GM12878 (cell line): ENCODE data around the gene KIR2DL4. TPM values are rescaled to one million over a fixed set of nuclear protein-coding genes. Genes with fewer than 3 reads are reported as not detected.
"Not testable (repeated sequence)": the region's sequence is repeated elsewhere in the genome, so short reads cannot be mapped to it uniquely, and the experiment has no call there.

Experiments
- ATAC-seq: fragments of 200-7000 bp; cut with Tn5 transposase; 3 replicates; pipeline ENCODE4 v1.9.1; 2020; ENCODE audit warnings: mild to moderate bottlenecking, moderate library complexity
- BruUV-seq: library from RNA; stranded (reverse); fragments of 400-500 nt; replicated peaks from 2 replicates; lab custom pipeline; 2021; lab: Mats Ljungman, UMichigan
- CTCF ChIA-PET: fragments of 300-600 bp; sonication (Branson Sonifier 250); formaldehyde crosslinking; extraction: SDS; loops from one replicate; lab custom pipeline; 2021; ENCODE audit warnings: inconsistent platforms; lab: Yijun Ruan, JAX
- POLR2A ChIA-PET: fragments of 350-600 bp; formaldehyde crosslinking; extraction: SDS; loops from one replicate; lab custom pipeline; 2021; ENCODE audit warnings: inconsistent platforms; lab: Charles Lee
- RAD21 ChIA-PET: fragments of 300-600 bp; sonication (Branson Sonifier 250); formaldehyde crosslinking; loops from one replicate; lab custom pipeline; 2023; ENCODE audit warnings: antibody characterized with exemption; ENCODE audit not compliant: unreplicated experiment; lab: Charles Lee
- SMC1A ChIA-PET: fragments of 300-600 bp; sonication (Branson Sonifier 250); formaldehyde crosslinking; loops from one replicate; lab custom pipeline; 2023; ENCODE audit not compliant: unreplicated experiment, uncharacterized antibody; lab: Charles Lee
- DNase-seq: peaks from one replicate; pipeline ENCODE4 v3.0.0-alpha.2; 2011; ENCODE audit warnings: low read depth, low spot score
- FAIRE-seq: peaks from 3 replicates; lab custom pipeline; 2011; peaks lifted over from hg19 to GRCh38; lab: Jason Lieb, UNC
- H2AFZ ChIP-seq: 2 replicates; pipeline ENCODE4 v1.6.0; 2011; ENCODE audit warnings: low read depth, low read length, control low read depth; ENCODE audit not compliant: control insufficient read depth
- H3K27ac ChIP-seq: 2 replicates; pipeline ENCODE4 v1.5.1; 2011; ENCODE audit warnings: control low read depth; ENCODE audit not compliant: control insufficient read depth, insufficient read depth
- H3K27me3 ChIP-seq, 2 experiments: replicated peaks in 1 of 2; 2 replicates each; pipeline versions ENCODE4 v1.6.0 to v1.6.1; 2011; ENCODE audit warnings: low read length in 1 of 2; ENCODE audit not compliant: control insufficient read depth in 2 of 2, insufficient read depth in 2 of 2
- H3K36me3 ChIP-seq, 2 experiments: 2 replicates each; pipeline ENCODE4 v1.5.1; 2011; ENCODE audit warnings: low read length in 1 of 2; ENCODE audit not compliant: control insufficient read depth in 2 of 2, insufficient read depth in 2 of 2
- H3K4me1 ChIP-seq: 2 replicates; pipeline ENCODE4 v1.6.1; 2011; ENCODE audit warnings: mild to moderate bottlenecking, low read length, moderate library complexity, mixed read lengths; ENCODE audit not compliant: control insufficient read depth, insufficient read depth
- H3K4me2 ChIP-seq: 2 replicates; pipeline ENCODE4 v1.6.0; 2011; ENCODE audit warnings: control low read depth; ENCODE audit not compliant: control insufficient read depth, insufficient read depth
- H3K4me3 ChIP-seq: fragments of 200-600 bp; sonication (generic); 2 replicates; pipeline ENCODE4 v1.5.1; 2016
- H3K79me2 ChIP-seq: 2 replicates; pipeline ENCODE4 v1.6.0; 2011; ENCODE audit warnings: low read length; ENCODE audit not compliant: control insufficient read depth, insufficient read depth
- H3K9ac ChIP-seq: 2 replicates; pipeline ENCODE4 v1.8.0; 2011; ENCODE audit warnings: low read length, control low read depth, mixed read lengths; ENCODE audit not compliant: control insufficient read depth, insufficient read depth
- H3K9me3 ChIP-seq: replicated peaks from 3 replicates; pipeline ENCODE4 v1.5.1; 2011; ENCODE audit warnings: mild to moderate bottlenecking, low read length; ENCODE audit not compliant: control insufficient read depth, insufficient read depth
- H4K20me1 ChIP-seq: 2 replicates; pipeline ENCODE4 v1.6.0; 2011; ENCODE audit not compliant: control insufficient read depth, insufficient read depth
- WGBS: methylation state at CpG from one replicate; pipeline ENCODE4 v1.1.6; 2016; ENCODE audit warnings: low lambda C conversion rate; ENCODE audit not compliant: insufficient replicate concordance, insufficient coverage; ENCODE audit errors: missing lambda C conversion rate; 5-methylcytosine and 5-hydroxymethylcytosine counted together
- in situ Hi-C: fragments of 300-500 bp; cut with MboI; formaldehyde crosslinking; loops from 9 replicates; pipeline ENCODE4 v1.14.3; 2018; ENCODE audit warnings: mixed read lengths
- intact Hi-C: fragments of 100-400 bp; cut with micrococcal nuclease; formaldehyde crosslinking; loops from one replicate; pipeline ENCODE4 v1.14.2; 2022; ENCODE audit not compliant: unreplicated experiment
- polyA plus RNA-seq, 11 experiments: library from polyadenylated mRNA; depleted of rRNA in 4 of 11; unstranded in 6 of 11; stranded (reverse) in 5 of 11; fragments of >200 nt; fragmentation: Nextera tagmentation in 4 of 11; fragmentation: Illumina TruSeq in 1 of 11; extraction: Ambion mirVana in 4 of 11; extraction: Trizol in 1 of 11; gene quantifications; 1 replicate in 1 of 11; 2 replicates in 10 of 11; pipeline versions ENCODE4 v1.2.1 to v1.2.3, GENCODE V29; 2011 to 2016; ENCODE audit warnings: inconsistent platforms in 2 of 11, missing spikeins in 2 of 11, low read depth in 1 of 11
- total RNA-seq, 4 experiments: library from RNA; depleted of rRNA in 3 of 4; stranded (reverse); fragments of >200 nt in 3 of 4; fragmentation: Illumina TruSeq in 1 of 4; extraction: Trizol in 1 of 4; gene quantifications; 2 replicates each; pipeline versions ENCODE4 v1.2.1 to v1.2.3, GENCODE V29; 2013 to 2021

KIR2DL4 gene
- total and polyA plus RNA-seq, 10 of the 15 experiments (the other 5 are each of a cell fraction or from before 2014, with no cell fraction given) = 0.22 TPM; not detected in 9

DNA sequence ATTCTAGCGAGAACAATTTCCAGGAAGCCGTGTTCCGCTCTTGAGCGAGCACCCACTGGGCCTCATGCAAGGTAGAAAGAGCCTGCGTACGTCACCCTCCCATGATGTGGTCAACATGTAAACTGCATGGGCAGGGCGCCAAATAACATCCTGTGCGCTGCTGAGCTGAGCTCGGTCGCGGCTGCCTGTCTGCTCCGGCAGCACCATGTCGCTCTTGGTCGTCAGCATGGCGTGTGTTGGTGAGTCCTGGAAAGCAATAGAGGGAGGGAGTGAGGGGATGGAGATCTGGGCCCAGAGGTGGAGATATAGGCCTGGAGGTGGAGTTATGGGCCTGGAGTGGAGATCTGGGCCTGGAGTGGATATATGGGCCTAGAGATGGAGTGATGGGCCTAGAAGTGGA is 33.8 kb upstream of the KIR2DL4 start, which contains the start of gene KIR2DL1:
Gene KIR2DL1 (plus strand): TSS at position 148 of the 400 bp plus-strand sequence. CDS start 58 bp downstream, at position 206.
- H3K79me2 ChIP-seq, H3K9me3 ChIP-seq, H3K27me3 ChIP-seq, RAD21 ChIA-PET, H3K4me3 ChIP-seq, H3K36me3 ChIP-seq, POLR2A ChIA-PET, FAIRE-seq, H3K4me2 ChIP-seq, H3K27ac ChIP-seq, intact Hi-C loops, BruUV-seq, CTCF ChIA-PET, SMC1A ChIA-PET, DNase-seq, H3K9ac ChIP-seq, H3K4me1 ChIP-seq, ATAC-seq, H2AFZ ChIP-seq, H4K20me1 ChIP-seq: not testable (repeated sequence)
- WGBS = 72% methylated on average over 15 of the region's 15 CpGs
- in situ Hi-C loops = loop anchor here (5.0 kb wide), 1 partner anchor 78 kb away; no protein-coding TSS in a partner anchor

DNA sequence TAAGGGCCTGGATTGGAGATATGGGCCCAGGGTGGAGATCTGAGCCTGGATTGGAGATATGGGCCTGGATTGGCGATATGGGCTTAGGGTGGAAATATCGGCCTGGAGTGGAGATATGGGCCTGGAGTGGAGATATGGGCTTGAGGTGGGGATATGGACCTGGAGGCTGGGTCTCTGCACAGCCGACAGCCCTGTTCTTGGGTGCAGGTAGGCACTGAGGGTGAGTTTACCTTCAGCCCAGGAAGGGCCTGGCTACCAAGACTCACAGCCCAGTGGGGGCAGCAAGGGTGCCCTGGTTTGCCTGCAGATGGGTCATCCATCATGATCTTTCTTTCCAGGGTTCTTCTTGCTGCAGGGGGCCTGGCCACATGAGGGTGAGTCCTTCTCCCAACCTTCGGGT is 32.9 kb upstream of the KIR2DL4 start:
- not testable (repeated sequence) for BruUV-seq

DNA sequence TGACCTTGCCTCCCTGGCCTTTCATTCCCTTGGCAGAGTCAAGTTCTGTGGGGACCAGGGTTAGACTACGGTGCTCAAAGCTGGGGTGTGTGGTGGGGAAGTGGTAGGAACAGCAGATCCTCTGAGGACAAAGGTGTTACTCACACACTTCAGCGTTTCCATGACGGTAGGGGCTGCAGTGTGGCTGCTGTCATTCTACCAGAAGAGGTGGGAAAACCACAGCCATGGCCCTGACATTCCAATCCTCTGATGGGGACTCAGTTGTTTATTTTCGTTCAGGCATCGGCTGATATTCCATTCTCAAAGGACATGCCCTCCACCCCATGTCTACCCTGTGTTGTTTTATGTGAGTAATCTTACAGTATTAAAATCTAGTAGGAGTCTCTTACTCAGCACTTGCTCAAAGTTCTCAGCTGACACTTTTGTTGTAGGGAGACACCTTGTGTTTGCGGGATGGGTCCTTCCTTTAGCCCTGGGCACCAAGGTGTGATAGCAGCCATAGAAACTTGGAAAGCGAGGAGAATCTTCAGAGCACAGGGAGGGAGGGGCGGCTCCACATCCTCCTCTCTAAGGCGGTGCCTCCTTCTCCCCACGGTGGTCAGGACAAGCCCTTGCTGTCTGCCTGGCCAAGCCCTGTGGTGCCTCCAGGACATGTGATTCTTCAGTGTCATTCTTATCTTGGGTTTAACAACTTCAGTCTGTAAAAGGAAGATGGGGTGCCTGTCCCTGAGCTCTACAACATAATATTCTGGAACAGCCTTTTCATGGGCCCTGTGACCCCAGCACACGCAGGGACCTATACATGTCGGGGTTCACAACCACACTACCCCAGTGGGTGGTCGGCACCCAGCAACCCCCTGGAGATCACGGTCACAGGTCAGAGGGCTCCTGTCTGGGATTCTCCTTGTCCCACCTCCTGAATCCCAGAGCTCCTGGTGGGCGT is 32.1 kb upstream of the KIR2DL4 start:
- CTCF ChIA-PET, ATAC-seq, DNase-seq, SMC1A ChIA-PET, H3K27ac ChIP-seq, H3K4me3 ChIP-seq, POLR2A ChIA-PET, H3K4me1 ChIP-seq, H3K9ac ChIP-seq, intact Hi-C loops, H3K4me2 ChIP-seq, H2AFZ ChIP-seq, BruUV-seq, H4K20me1 ChIP-seq, H3K27me3 ChIP-seq, H3K9me3 ChIP-seq, RAD21 ChIA-PET, FAIRE-seq, H3K36me3 ChIP-seq, H3K79me2 ChIP-seq: not testable (repeated sequence)
- in situ Hi-C loops = loop anchor here (5.0 kb wide), 1 partner anchor 76 kb away; no protein-coding TSS in a partner anchor
- 12% methylated on average over 13 of the region's 15 CpGs for WGBS

More for the DNA sequence above, 32.9 kb upstream of the KIR2DL4 start:
- H3K9me3 ChIP-seq, RAD21 ChIA-PET, H3K27ac ChIP-seq, H4K20me1 ChIP-seq, H3K36me3 ChIP-seq, CTCF ChIA-PET, DNase-seq, intact Hi-C loops, H3K9ac ChIP-seq, H3K79me2 ChIP-seq, H3K4me3 ChIP-seq, H3K27me3 ChIP-seq, H3K4me1 ChIP-seq, H3K4me2 ChIP-seq, ATAC-seq, SMC1A ChIA-PET, FAIRE-seq, POLR2A ChIA-PET, H2AFZ ChIP-seq: not testable (repeated sequence)
- in situ Hi-C loops = loop anchor here (5.0 kb wide), 1 partner anchor 77 kb away; no protein-coding TSS in a partner anchor
- 23% methylated on average over 4 of the region's 4 CpGs for WGBS
